WTC11 (cell line): Measurements from ENCODE around the gene ABAT. TPM values are rescaled to one million over a fixed set of nuclear protein-coding genes. Genes with fewer than 3 reads are reported as not detected.

Experiments used
- ATAC-seq: fragments of 200-7000 bp; cut with Tn5 transposase; 2 replicates; pipeline ENCODE4 v1.10.0; 2021; ENCODE audit warnings: mild to moderate bottlenecking, moderate library complexity
- CTCF ChIA-PET: fragments of 300-600 bp; sonication (Branson Sonifier 250); formaldehyde crosslinking; loops from one replicate; lab custom pipeline; 2021; ENCODE audit warnings: antibody characterized with exemption; lab: Charles Lee
- POLR2A ChIA-PET: fragments of 350-600 bp; sonication (Branson Sonifier 250); formaldehyde crosslinking; loops from one replicate; lab custom pipeline; 2021; ENCODE audit warnings: antibody characterized with exemption; lab: Charles Lee
- DNase-seq: peaks from one replicate; pipeline ENCODE4 v3.0.0; 2021; ENCODE audit warnings: low spot score
- H3K27ac Mint-ChIP-seq: 2 replicates; pipeline ENCODE4 v1.8.0; 2021; ENCODE audit warnings: mixed read lengths
- H3K27me3 Mint-ChIP-seq: 2 replicates; pipeline ENCODE4 v1.8.0; 2021; ENCODE audit warnings: low read depth, mild to moderate bottlenecking, moderate library complexity, mixed read lengths
- H3K36me3 Mint-ChIP-seq: 2 replicates; pipeline ENCODE4 v1.8.0; 2021; ENCODE audit warnings: mixed read lengths
- H3K4me1 Mint-ChIP-seq: 2 replicates; pipeline ENCODE4 v1.8.0; 2022; ENCODE audit warnings: mixed read lengths
- H3K4me3 Mint-ChIP-seq: 2 replicates; pipeline ENCODE4 v1.8.0; 2021; ENCODE audit warnings: mild to moderate bottlenecking, moderate library complexity, mixed read lengths
- H3K9me3 Mint-ChIP-seq: 2 replicates; pipeline ENCODE4 v1.8.0; 2021; ENCODE audit warnings: mixed read lengths
- ARID4B ChIP-seq: sonication (generic); formaldehyde crosslinking; IDR thresholded peaks from 2 replicates; pipeline ENCODE4 v1.8.0; 2023; ENCODE audit warnings: missing genetic modification reagents, mild to moderate bottlenecking, borderline replicate concordance
- FOXK1 ChIP-seq: sonication (generic); formaldehyde crosslinking; IDR thresholded peaks from 2 replicates; pipeline ENCODE4 v1.8.0; 2022; ENCODE audit warnings: mild to moderate bottlenecking, moderate library complexity, missing genetic modification reagents
- FOXP1 ChIP-seq: sonication (generic); formaldehyde crosslinking; IDR thresholded peaks from 2 replicates; pipeline ENCODE4 v1.8.0; 2022; ENCODE audit warnings: missing genetic modification reagents, mild to moderate bottlenecking, moderate library complexity, borderline replicate concordance
- GABPB1 ChIP-seq: sonication (generic); formaldehyde crosslinking; IDR thresholded peaks from 2 replicates; pipeline ENCODE4 v1.8.1; 2023; ENCODE audit warnings: mild to moderate bottlenecking, missing genetic modification reagents
- GRHL2 ChIP-seq: fragments of 250-450 bp; sonication (Bioruptor Pico); IDR thresholded peaks from 2 replicates; pipeline ENCODE4 v1.8.0; 2022; ENCODE audit warnings: mild to moderate bottlenecking, moderate library complexity; ENCODE audit not compliant: insufficient replicate concordance, severe bottlenecking
- JAZF1 ChIP-seq: fragments of 250-450 bp; sonication (Bioruptor Pico); IDR thresholded peaks from 2 replicates; pipeline ENCODE4 v1.9.0; 2021; ENCODE audit warnings: moderate library complexity, mild to moderate bottlenecking, inconsistent platforms
- KAT7 ChIP-seq: sonication (generic); formaldehyde crosslinking; IDR thresholded peaks from 2 replicates; pipeline ENCODE4 v1.8.1; 2023; ENCODE audit warnings: missing genetic modification reagents, mild to moderate bottlenecking, borderline replicate concordance
- ZNF317 ChIP-seq: sonication (generic); formaldehyde crosslinking; IDR thresholded peaks from 2 replicates; pipeline ENCODE4 v1.8.1; 2023; ENCODE audit warnings: low read depth, mild to moderate bottlenecking, moderate library complexity, missing genetic modification reagents, borderline replicate concordance
- ZNF532 ChIP-seq: fragments of 250-450 bp; sonication (Bioruptor Pico); IDR thresholded peaks from 2 replicates; pipeline ENCODE4 v1.9.0; 2021; ENCODE audit warnings: mild to moderate bottlenecking, borderline replicate concordance
- total RNA-seq: library from RNA; stranded (reverse); gene quantifications from 3 replicates; pipeline ENCODE4 v1.2.3, GENCODE V29; 2021
- TF ChIP-seq, protein P1 (sequence below): fragments of 250-450 bp; sonication (Bioruptor Pico); IDR thresholded peaks from 2 replicates; pipeline ENCODE4 v2.1.2; 2022; ENCODE audit warnings: mild to moderate bottlenecking, moderate library complexity
- TF ChIP-seq, protein P2 (sequence below): sonication (generic); formaldehyde crosslinking; IDR thresholded peaks from 2 replicates; pipeline ENCODE4 v1.8.0; 2022; ENCODE audit warnings: mild to moderate bottlenecking, missing genetic modification reagents
- TF ChIP-seq, protein P3 (sequence below): sonication (generic); formaldehyde crosslinking; IDR thresholded peaks from 2 replicates; pipeline ENCODE4 v1.8.0; 2022; ENCODE audit warnings: mild to moderate bottlenecking, missing genetic modification reagents

The ABAT gene
- total RNA-seq, 1 experiment from 2014 or later = 6.6 TPM

- H3K4me3 Mint-ChIP-seq = peak overlapping the region; percentile 68
- H3K4me1 Mint-ChIP-seq = peaks cover 8% of the 10 kb centered on the region
- no peaks in the 10 kb centered on the region for H3K9me3 Mint-ChIP-seq
- peaks cover 41% of the 10 kb centered on the region for H3K27me3 Mint-ChIP-seq
- POLR2A ChIA-PET = no interaction called here
- no peak for DNase-seq
- H3K27ac Mint-ChIP-seq = no peak overlapping the region
- ATAC-seq = peak; percentile 53
- CTCF ChIA-PET = interaction anchor here (0.7 to 2.3 kb wide), 9 partner anchors 8 to 377 kb away, joined by 3 to 9 read pairs (median 4); partner anchors contain the start of gene TMEM186
- H3K36me3 Mint-ChIP-seq = no peaks in the 10 kb centered on the region
- TF ChIP-seq KAT7 (CRISPR knock-in tag) = no peak
- TF ChIP-seq, protein P1, sequence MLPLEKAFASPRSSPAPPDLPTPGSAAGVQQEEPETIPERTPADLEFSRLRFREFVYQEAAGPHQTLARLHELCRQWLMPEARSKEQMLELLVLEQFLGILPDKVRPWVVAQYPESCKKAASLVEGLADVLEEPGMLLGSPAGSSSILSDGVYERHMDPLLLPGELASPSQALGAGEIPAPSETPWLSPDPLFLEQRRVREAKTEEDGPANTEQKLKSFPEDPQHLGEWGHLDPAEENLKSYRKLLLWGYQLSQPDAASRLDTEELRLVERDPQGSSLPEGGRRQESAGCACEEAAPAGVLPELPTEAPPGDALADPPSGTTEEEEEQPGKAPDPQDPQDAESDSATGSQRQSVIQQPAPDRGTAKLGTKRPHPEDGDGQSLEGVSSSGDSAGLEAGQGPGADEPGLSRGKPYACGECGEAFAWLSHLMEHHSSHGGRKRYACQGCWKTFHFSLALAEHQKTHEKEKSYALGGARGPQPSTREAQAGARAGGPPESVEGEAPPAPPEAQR (CRISPR knock-in tag) = no peak
- TF ChIP-seq, protein P2, sequence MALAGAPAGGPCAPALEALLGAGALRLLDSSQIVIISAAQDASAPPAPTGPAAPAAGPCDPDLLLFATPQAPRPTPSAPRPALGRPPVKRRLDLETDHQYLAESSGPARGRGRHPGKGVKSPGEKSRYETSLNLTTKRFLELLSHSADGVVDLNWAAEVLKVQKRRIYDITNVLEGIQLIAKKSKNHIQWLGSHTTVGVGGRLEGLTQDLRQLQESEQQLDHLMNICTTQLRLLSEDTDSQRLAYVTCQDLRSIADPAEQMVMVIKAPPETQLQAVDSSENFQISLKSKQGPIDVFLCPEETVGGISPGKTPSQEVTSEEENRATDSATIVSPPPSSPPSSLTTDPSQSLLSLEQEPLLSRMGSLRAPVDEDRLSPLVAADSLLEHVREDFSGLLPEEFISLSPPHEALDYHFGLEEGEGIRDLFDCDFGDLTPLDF = no peak
- no peak for TF ChIP-seq GRHL2 (CRISPR knock-in tag)
Measured at GRCh38 chr16:8673611-8674412, 605 bp upstream of the ABAT start.

- Mint-ChIP-seq H3K27ac (no peak overlapping the region), H3K36me3 (no peaks in the 10 kb centered on the region), H3K4me3 (peak overlapping the region; percentile 68), H3K9me3 (peaks cover 8% of the 10 kb centered on the region; the same call in 1 of the 2 replicates), H3K27me3 (peaks cover 43% of the 10 kb centered on the region), H3K4me1 (peaks cover 8% of the 10 kb centered on the region)
- CTCF ChIA-PET = interaction anchor here (0.6 to 2.3 kb wide), 6 partner anchors 23 to 292 kb away, joined by 3 to 9 read pairs (median 4); no protein-coding TSS in a partner anchor
- POLR2A ChIA-PET = no interaction called here
- ATAC-seq = no peak
- DNase-seq = no peak
- TF ChIP-seq JAZF1 = no peak
- peak; percentile 42; the same call in 1 of the 2 replicates for TF ChIP-seq GABPB1 (CRISPR knock-in tag)
- TF ChIP-seq, protein P3, sequence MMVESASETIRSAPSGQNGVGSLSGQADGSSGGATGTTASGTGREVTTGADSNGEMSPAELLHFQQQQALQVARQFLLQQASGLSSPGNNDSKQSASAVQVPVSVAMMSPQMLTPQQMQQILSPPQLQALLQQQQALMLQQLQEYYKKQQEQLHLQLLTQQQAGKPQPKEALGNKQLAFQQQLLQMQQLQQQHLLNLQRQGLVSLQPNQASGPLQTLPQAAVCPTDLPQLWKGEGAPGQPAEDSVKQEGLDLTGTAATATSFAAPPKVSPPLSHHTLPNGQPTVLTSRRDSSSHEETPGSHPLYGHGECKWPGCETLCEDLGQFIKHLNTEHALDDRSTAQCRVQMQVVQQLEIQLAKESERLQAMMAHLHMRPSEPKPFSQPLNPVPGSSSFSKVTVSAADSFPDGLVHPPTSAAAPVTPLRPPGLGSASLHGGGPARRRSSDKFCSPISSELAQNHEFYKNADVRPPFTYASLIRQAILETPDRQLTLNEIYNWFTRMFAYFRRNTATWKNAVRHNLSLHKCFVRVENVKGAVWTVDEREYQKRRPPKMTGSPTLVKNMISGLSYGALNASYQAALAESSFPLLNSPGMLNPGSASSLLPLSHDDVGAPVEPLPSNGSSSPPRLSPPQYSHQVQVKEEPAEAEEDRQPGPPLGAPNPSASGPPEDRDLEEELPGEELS = no peak
- no peak for TF ChIP-seq ZNF317 (CRISPR knock-in tag)
- TF ChIP-seq ZNF532 (CRISPR knock-in tag) = no peak
- TF ChIP-seq FOXK1 = no peak
- no peak for TF ChIP-seq FOXP1 (CRISPR knock-in tag)
- no peak for TF ChIP-seq ARID4B (CRISPR knock-in tag)
Measured at GRCh38 chr16:8675183-8676159, 1.1 kb downstream of the ABAT start.
